ENCODE data around the gene HBE1.

DNA sequence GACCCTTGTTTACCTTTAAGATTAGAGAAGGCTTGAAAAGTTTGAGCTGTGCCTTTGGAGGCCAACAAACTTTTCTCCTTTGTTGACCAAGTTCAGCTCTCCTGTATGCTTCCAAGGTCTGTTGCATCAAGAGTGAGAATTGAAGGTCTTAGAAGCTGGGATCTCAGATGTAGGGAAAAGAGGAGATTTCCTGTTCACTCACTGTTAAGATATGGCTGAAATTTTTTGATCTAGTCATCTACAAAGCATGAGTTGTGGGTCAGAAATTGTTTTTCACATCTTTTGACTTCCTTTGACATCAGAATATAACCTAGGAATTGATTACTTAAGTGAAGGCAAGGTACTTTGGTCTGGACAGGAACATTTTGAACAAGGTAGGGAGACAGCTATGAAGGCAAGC lies 20.0 kb upstream of the HBE1 start:
- TF ChIP-seq EZH2 (IDR thresholded peaks at IDR 0.05; ENCODE audit: insufficient read depth, poor library complexity, severe bottlenecking): no peak
- TF ChIP-seq EZH2phosphoT487 (IDR thresholded peaks at IDR 0.05; ENCODE audit: insufficient read depth, low read depth): no peak

Measured in GM23248 (cell line).